ENCODE measurements around the gene MTAP. TPM values are rescaled to one million over a fixed set of nuclear protein-coding genes. Genes with fewer than 3 reads are reported as not detected.

The MTAP gene
- total and polyA plus RNA-seq, 9 of the 15 experiments (the other 6 are each of a cell fraction or from before 2014, with no cell fraction given): 0.07 TPM; not detected in 8

DNA sequence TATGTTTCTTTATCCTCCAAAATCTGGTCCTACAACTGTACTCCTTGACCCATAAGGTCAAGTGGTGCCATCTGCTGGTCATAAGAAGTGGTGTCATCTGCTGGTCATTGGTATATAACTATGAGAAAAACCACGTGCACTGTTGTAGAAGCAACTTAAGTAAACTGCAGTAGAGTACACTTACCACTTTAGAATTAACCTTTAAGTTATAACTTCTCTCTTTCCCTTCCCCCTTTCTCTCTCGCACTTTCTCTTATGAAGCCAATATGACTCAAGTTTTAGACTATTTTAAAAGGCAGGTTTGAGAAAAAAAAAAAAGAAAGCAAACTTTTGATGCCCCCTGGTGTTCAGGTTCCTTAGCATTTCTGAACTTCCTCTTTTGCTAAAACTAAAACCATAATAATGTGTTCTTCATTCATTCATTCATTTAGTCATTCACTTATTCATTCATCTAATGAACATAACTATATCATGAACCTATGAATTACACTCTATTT is 12.8 kb upstream of the MTAP start:
- no peaks in the 10 kb centered on the region for H3K36me3 ChIP-seq (ENCODE audit: control insufficient read depth, insufficient read depth, low read length)
- no CpG with 5 or more reads among the region's 2 CpGs for WGBS (ENCODE audit: insufficient coverage, low coverage, missing lambda C conversion rate)
- POLR2A ChIA-PET: no interaction called here
- intact Hi-C loops (cut with micrococcal nuclease) (no loop called here), in situ Hi-C loops (cut with MboI) (no loop called here)
- H3K4me3 ChIP-seq: no peak overlapping the region
- CTCF ChIA-PET (ENCODE audit: low intra/inter-chr PET ratio): no interaction called here
- H3K9me3 ChIP-seq (replicated peaks; ENCODE audit: control insufficient read depth, insufficient read depth, low read depth, low read length): no peaks in the 10 kb centered on the region
- H2AFZ ChIP-seq (ENCODE audit: low read depth, low read length): no peak overlapping the region
- H3K79me2 ChIP-seq (ENCODE audit: control insufficient read depth, insufficient read depth, low read length): no peaks in the 10 kb centered on the region
- H3K9ac ChIP-seq (ENCODE audit: insufficient read depth in 1 of 2, low read depth in 2 of 2, low read length in 2 of 2): no peak overlapping the region
- no peak for FAIRE-seq
- TF ChIP-seq ETV5 (CRISPR knock-in tag; IDR thresholded peaks at IDR 0.05; ENCODE audit: low read depth) (no peak), ZNF586 (CRISPR knock-in tag; conservative IDR thresholded peaks at IDR 0.05) (no peak), CSDE1 (IDR thresholded peaks at IDR 0.05) (no peak), SAP30 (IDR thresholded peaks at IDR 0.05; ENCODE audit: borderline replicate concordance, insufficient read depth, low read depth, low read length, poor library complexity, severe bottlenecking) (no peak), RBM25 (IDR thresholded peaks at IDR 0.05; ENCODE audit: low read depth, low read length, severe bottlenecking) (no peak), CBFA2T3 (IDR thresholded peaks at IDR 0.05) (no peak), NFYB (IDR thresholded peaks at IDR 0.05; ENCODE audit: extremely low read depth, insufficient read length) (no peak), ZNF197 (CRISPR knock-in tag; IDR thresholded peaks at IDR 0.05; ENCODE audit: low read depth) (no peak)
- TF ChIP-seq, protein P1, sequence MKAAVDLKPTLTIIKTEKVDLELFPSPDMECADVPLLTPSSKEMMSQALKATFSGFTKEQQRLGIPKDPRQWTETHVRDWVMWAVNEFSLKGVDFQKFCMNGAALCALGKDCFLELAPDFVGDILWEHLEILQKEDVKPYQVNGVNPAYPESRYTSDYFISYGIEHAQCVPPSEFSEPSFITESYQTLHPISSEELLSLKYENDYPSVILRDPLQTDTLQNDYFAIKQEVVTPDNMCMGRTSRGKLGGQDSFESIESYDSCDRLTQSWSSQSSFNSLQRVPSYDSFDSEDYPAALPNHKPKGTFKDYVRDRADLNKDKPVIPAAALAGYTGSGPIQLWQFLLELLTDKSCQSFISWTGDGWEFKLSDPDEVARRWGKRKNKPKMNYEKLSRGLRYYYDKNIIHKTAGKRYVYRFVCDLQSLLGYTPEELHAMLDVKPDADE (conservative IDR thresholded peaks at IDR 0.05; ENCODE audit: control insufficient read depth, low read depth, low read length): no peak
- H3K27ac ChIP-seq (ENCODE audit: extremely low read depth, low read depth, low read length): no peak overlapping the region
- H3K27me3 ChIP-seq (ENCODE audit: control insufficient read depth in 2 of 2, insufficient read depth in 2 of 2, low read length in 2 of 2): no peaks in the 10 kb centered on the region
- DNase-seq (ENCODE audit: extremely low read depth in 1 of 4, low spot score in 3 of 4): no peak
- H3K9me1 ChIP-seq (ENCODE audit: control insufficient read depth, insufficient read depth, low read length): no peaks in the 10 kb centered on the region
- H4K20me1 ChIP-seq (replicated peaks; ENCODE audit: control insufficient read depth, insufficient read depth, low read length): no peaks in the 10 kb centered on the region
- no peak overlapping the region for H3K4me2 ChIP-seq (ENCODE audit: insufficient read depth, low read length)
- no peak for ATAC-seq
- BruUV-seq (replicated peaks): no TSS peak
- no peaks in the 10 kb centered on the region for H3K4me1 ChIP-seq (replicated peaks in 1 of 2; ENCODE audit: control insufficient read depth in 2 of 2, insufficient read depth in 2 of 2, low read length in 2 of 2)
